GM21576 (cell line): Measurements from ENCODE around the gene MMP3.

ENCODE experiments used
- ATAC-seq: cut with Tn5 transposase; IDR thresholded peaks from one replicate; pipeline ENCODE4 v1.9.1; 2021; ENCODE audit warnings: mild to moderate bottlenecking, moderate library complexity; ENCODE audit not compliant: unreplicated experiment

The MMP3 gene

GRCh38 chr11:102832612-102833011 lies 10.8 kb downstream of the MMP3 start:
- no peak for ATAC-seq

- peak; percentile 68 for ATAC-seq
These were observed 11.6 kb downstream of the MMP3 start for GRCh38 chr11:102831489-102832440.

- ATAC-seq, result no peak
These were observed 12.3 kb downstream of the MMP3 start for GRCh38 chr11:102831128-102831488.

GRCh38 chr11:102830001-102830727 lies 13.2 kb downstream of the MMP3 start:
- no peak for ATAC-seq

- no peak for ATAC-seq
These were observed 14.0 kb downstream of the MMP3 start for GRCh38 chr11:102829316-102830000.

GRCh38 chr11:102824556-102824955 lies 18.9 kb downstream of the MMP3 start:
- ATAC-seq, result no peak

GRCh38 chr11:102819491-102819890 lies 23.9 kb downstream of the MMP3 start:
- ATAC-seq, result no peak

GRCh38 chr11:102813484-102813883 lies 29.9 kb downstream of the MMP3 start:
- no peak for ATAC-seq

- ATAC-seq, result no peak
These were observed 31.2 kb downstream of the MMP3 start for GRCh38 chr11:102812188-102812587.

- ATAC-seq, result no peak
These were observed 32.3 kb downstream of the MMP3 start for GRCh38 chr11:102810950-102811660.

GRCh38 chr11:102809971-102810370 lies 33.4 kb downstream of the MMP3 start:
- no peak for ATAC-seq

- ATAC-seq, result peak; percentile 60
These were observed 35.5 kb downstream of the MMP3 start for GRCh38 chr11:102807921-102808320.

GRCh38 chr11:102806296-102806695 lies 37.1 kb downstream of the MMP3 start:
- no peak for ATAC-seq

GRCh38 chr11:102802341-102802740 lies 41.1 kb downstream of the MMP3 start:
- ATAC-seq, result no peak

- no peak for ATAC-seq
These were observed 42.6 kb downstream of the MMP3 start for GRCh38 chr11:102800767-102801166.

GRCh38 chr11:102799681-102800340 lies 43.6 kb downstream of the MMP3 start:
- ATAC-seq, result no peak

GRCh38 chr11:102798012-102798746 lies 45.2 kb downstream of the MMP3 start, which contains the start of gene MMP1:
Gene MMP1, minus strand, starts transcription at chr11:102798160. Its CDS starts 68 bp downstream, at chr11:102798092.
- ATAC-seq, result no peak

- peak; percentile 91 for ATAC-seq
These were observed 49.0 kb downstream of the MMP3 start for GRCh38 chr11:102794382-102794781.

- no peak for ATAC-seq
These were observed 49.6 kb downstream of the MMP3 start for GRCh38 chr11:102793677-102794290.
